ENCODE results near the gene MFNG. TPM values are rescaled to one million over a fixed set of nuclear protein-coding genes. Genes with fewer than 3 reads are reported as not detected.
"Not testable (repeated sequence)": the region's sequence is repeated elsewhere in the genome, so short reads cannot be mapped to it uniquely, and the experiment has no call there.

Gene MFNG
- total RNA-seq, 2 donors from 2014 or later = 9.9 to 19.5 TPM

- no peaks in the 10 kb centered on the region for H3K36me3 ChIP-seq
- DNase-seq (ENCODE audit: low spot score) = no peak
- H3K9me3 ChIP-seq = no peaks in the 10 kb centered on the region
- H3K4me3 ChIP-seq = no peak overlapping the region
- no peak overlapping the region for H3K27ac ChIP-seq
- H3K27me3 ChIP-seq = no peaks in the 10 kb centered on the region
- TF ChIP-seq CTCF (IDR thresholded peaks at IDR 0.05) = no peak
- H3K4me1 ChIP-seq = no peaks in the 10 kb centered on the region
These were observed 16.6 kb downstream of the MFNG start for GRCh38 chr22:37469416-37470086.

- not testable (repeated sequence) for H3K9me3 ChIP-seq
These were observed 17.9 kb downstream of the MFNG start for GRCh38 chr22:37468201-37468695.

GRCh38 chr22:37467391-37467955 lies 18.7 kb downstream of the MFNG start:
- H3K9me3 ChIP-seq = no peaks in the 10 kb centered on the region
- H3K4me1 ChIP-seq = no peaks in the 10 kb centered on the region
- DNase-seq (ENCODE audit: low spot score) = no peak
- H3K36me3 ChIP-seq = no peaks in the 10 kb centered on the region
- no peak overlapping the region for H3K27ac ChIP-seq
- TF ChIP-seq CTCF (IDR thresholded peaks at IDR 0.05) = no peak
- no peaks in the 10 kb centered on the region for H3K27me3 ChIP-seq
- no peak overlapping the region for H3K4me3 ChIP-seq

More at GRCh38 chr22:37468201-37468695, 17.9 kb downstream of the MFNG start:
- H3K4me3 ChIP-seq; H3K27ac ChIP-seq; H3K27me3 ChIP-seq; H3K36me3 ChIP-seq; H3K4me1 ChIP-seq; DNase-seq (ENCODE audit: low spot score): not testable (repeated sequence)

- H3K27me3 ChIP-seq = no peaks in the 10 kb centered on the region
These were observed 22.0 kb downstream of the MFNG start for GRCh38 chr22:37464181-37464580.

GRCh38 chr22:37462983-37463382 lies 23.2 kb downstream of the MFNG start:
- H3K27ac ChIP-seq = no peak overlapping the region

More at GRCh38 chr22:37464181-37464580, 22.0 kb downstream of the MFNG start:
- no peak for DNase-seq (ENCODE audit: low spot score)
- Histone ChIP-seq H3K36me3 (no peaks in the 10 kb centered on the region), H3K4me3 (no peak overlapping the region), H3K27ac (no peak overlapping the region), H3K4me1 (no peaks in the 10 kb centered on the region), H3K9me3 (no peaks in the 10 kb centered on the region)
- no peak for TF ChIP-seq CTCF (IDR thresholded peaks at IDR 0.05)

More at GRCh38 chr22:37462983-37463382, 23.2 kb downstream of the MFNG start:
- Histone ChIP-seq H3K9me3 (no peaks in the 10 kb centered on the region), H3K4me1 (no peaks in the 10 kb centered on the region), H3K36me3 (no peaks in the 10 kb centered on the region), H3K27me3 (no peaks in the 10 kb centered on the region), H3K4me3 (no peak overlapping the region)
- TF ChIP-seq CTCF (IDR thresholded peaks at IDR 0.05) = no peak
- DNase-seq (ENCODE audit: low spot score) = no peak
